ENCODE results near the gene OR2T3.
"Not testable (repeated sequence)": the region's sequence is repeated elsewhere in the genome, so short reads cannot be mapped to it uniquely, and the experiment has no call there.

- TF ChIP-seq FOXK2 (IDR thresholded peaks at IDR 0.05); L3MBTL2 (conservative IDR thresholded peaks at IDR 0.05); ELF4 (IDR thresholded peaks at IDR 0.05); SP1 (IDR thresholded peaks at IDR 0.05); TARDBP (IDR thresholded peaks at IDR 0.05); FOXM1 (IDR thresholded peaks at IDR 0.05; ENCODE audit: borderline replicate concordance); BHLHE40 (IDR thresholded peaks at IDR 0.05; ENCODE audit: borderline replicate concordance); CTBP1 (IDR thresholded peaks at IDR 0.05; ENCODE audit: borderline replicate concordance); SUZ12 (IDR thresholded peaks at IDR 0.05): not testable (repeated sequence)
Observed at GRCh38 chr1:248472111-248472510, 1.0 kb upstream of the OR2T3 start.
